Stomach (tissue), 9 donors: Measurements from ENCODE around the gene LRCH4. TPM values are rescaled to one million over a fixed set of nuclear protein-coding genes. Genes with fewer than 3 reads are reported as not detected.

ENCODE experiments used
- DNase-seq, 2 donors: peaks; one replicate each; pipeline versions ENCODE4 v3.0.0 to v3.0.0-alpha.2; 2013 to 2019
- H3K27ac ChIP-seq, 5 donors: fragments of 200-600 bp in 4 of 5; sonication (generic) in 4 of 5; one replicate each; pipeline ENCODE4 v1.5.1; 2013 to 2019; ENCODE audit warnings: mild to moderate bottlenecking in 1 of 5, moderate library complexity in 1 of 5
- H3K27me3 ChIP-seq, 3 donors: fragments of 200-600 bp; sonication (generic); one replicate each; pipeline ENCODE4 v1.5.1; 2017 to 2019; ENCODE audit warnings: mixed run types in 1 of 3
- H3K36me3 ChIP-seq, 4 donors: fragments of 200-600 bp; sonication (generic); 1 replicate in 3 of 4; 2 replicates in 1 of 4; pipeline ENCODE4 v1.5.1; 2016 to 2019
- H3K4me1 ChIP-seq, 4 donors: fragments of 200-600 bp; sonication (generic); one replicate each; pipeline ENCODE4 v1.5.1; 2016 to 2019
- H3K4me3 ChIP-seq, 4 donors: fragments of 200-600 bp; sonication (generic) in 3 of 4; one replicate each; pipeline ENCODE4 v1.5.1; 2016 to 2019; ENCODE audit warnings: mild to moderate bottlenecking in 1 of 4
- H3K9me3 ChIP-seq, 4 donors: fragments of 200-600 bp; sonication (generic); one replicate each; pipeline ENCODE4 v1.5.1; 2016 to 2019
- CTCF ChIP-seq, 7 experiments: fragments of 450-650 bp in 4 of 7; fragments of 200-600 bp in 3 of 7; sonication (generic) in 3 of 7; IDR thresholded peaks; one replicate each; pipeline ENCODE4 v1.5.1; 2016 to 2019; ENCODE audit warnings: antibody characterized with exemption in 7 of 7, control low read depth in 2 of 7, mild to moderate bottlenecking in 1 of 7
- EP300 ChIP-seq: sonication (generic); formaldehyde crosslinking; IDR thresholded peaks from one replicate; pipeline ENCODE4 v1.6.1; 2017; ENCODE audit warnings: antibody characterized with exemption
- POLR2A ChIP-seq, 4 donors: fragments of 450-650 bp; IDR thresholded peaks; one replicate each; pipeline ENCODE4 v1.6.1; 2016; ENCODE audit warnings: antibody characterized with exemption in 4 of 4, control low read depth in 2 of 4, mild to moderate bottlenecking in 1 of 4, moderate library complexity in 1 of 4
- POLR2AphosphoS5 ChIP-seq, 3 donors: sonication (generic); formaldehyde crosslinking; IDR thresholded peaks; one replicate each; pipeline ENCODE4 v1.6.1; 2016; ENCODE audit warnings: antibody characterized with exemption in 3 of 3
- WGBS, 5 donors: extraction: QIAGEN DNeasy Blood & Tissue Kit in 3 of 5; methylation state at CpG; one replicate each; pipeline versions ENCODE4 v1.1.5 to v1.1.7; 2013 to 2018; 5-methylcytosine and 5-hydroxymethylcytosine counted together
- intact Hi-C: fragments of 100-400 bp; cut with DNase I; formaldehyde crosslinking; loops from one replicate; pipeline ENCODE4 v1.15.1; 2023; ENCODE audit warnings: low total_unique reads
- polyA plus RNA-seq, 3 donors: library from polyadenylated mRNA; stranded (reverse); fragments of 200-250 nt; gene quantifications; one replicate each; pipeline ENCODE4 v1.2.3, GENCODE V29; 2013
- total RNA-seq, 5 donors: library from RNA; depleted of rRNA; stranded (reverse); fragments of >200 nt; gene quantifications; one replicate each; pipeline versions ENCODE4 v1.1.0 to v1.2.3, GENCODE V29; 2014 to 2016
- donor health status: healthy with polysubstance abuse.
- donor health status: Bipolar disorder and iron deficiency.
- donor health status: healthy.

The LRCH4 gene
- total and polyA plus RNA-seq, 8 donors = 23.5 to 263 (median 46.9) TPM

DNA sequence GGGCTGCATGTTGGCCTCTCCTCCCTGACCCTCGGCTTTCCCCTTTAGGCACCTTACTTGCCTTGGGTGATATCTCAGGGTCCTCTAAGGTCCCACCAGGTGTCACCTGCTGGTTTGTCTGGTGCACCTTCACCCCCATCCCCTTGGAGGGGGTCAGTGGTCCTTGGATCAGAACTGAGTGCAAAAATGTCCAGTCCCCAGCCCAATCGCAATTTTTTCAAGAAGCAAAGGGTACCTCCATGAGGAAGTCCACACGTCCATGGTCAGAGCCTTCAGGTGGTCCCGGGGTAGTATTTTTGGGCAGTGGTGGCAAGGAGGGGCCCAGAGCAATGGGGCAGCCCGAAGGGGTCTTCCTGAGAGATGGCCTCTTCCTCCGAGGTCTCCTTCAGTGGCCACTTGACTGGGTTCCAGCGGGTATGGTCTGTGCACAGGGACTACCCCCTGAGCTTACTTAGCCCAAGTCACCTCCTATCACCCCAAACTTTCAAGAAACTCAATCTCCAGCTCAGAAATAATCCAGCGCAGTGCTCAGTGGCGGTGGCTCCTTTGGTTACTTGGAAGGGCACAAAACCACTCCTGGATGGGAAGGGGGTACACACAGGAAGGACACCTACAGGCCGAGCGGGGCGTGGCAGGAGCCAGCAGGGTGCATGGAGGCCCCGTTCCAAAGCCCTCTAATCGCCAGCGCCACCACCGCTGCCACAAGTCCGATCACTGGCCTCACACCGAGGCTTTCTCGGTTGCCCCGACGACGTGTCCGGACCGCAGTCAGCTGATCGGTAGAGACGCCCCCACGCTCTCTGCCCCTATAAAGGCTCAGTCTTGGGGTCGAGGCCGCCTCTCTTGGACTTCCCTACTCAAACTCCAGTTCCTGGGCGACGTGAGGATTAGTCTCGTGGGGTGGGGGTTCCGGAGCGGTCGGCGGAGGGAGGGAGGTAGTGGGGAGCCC is 16.8 kb downstream of the LRCH4 start:
- 20 to 63% (median 23%) methylated on average over 12 to 36 of the region's 36 CpGs for WGBS, 5 donors
- H3K4me1 ChIP-seq = peaks cover 17 to 42% (median 38%) of the 10 kb centered on the region in 4 donors
- intact Hi-C loops = no loop called here
- H3K27ac ChIP-seq = peak overlapping the region in 4 of 5 donors; percentile 22 to 77 (median 50)
- no peaks in the 10 kb centered on the region for H3K9me3 ChIP-seq
- peak overlapping the region; percentile 31 to 47 (median 38) for H3K4me3 ChIP-seq
- peaks cover 3 to 41% (median 37%) of the 10 kb centered on the region in 4 donors for H3K36me3 ChIP-seq
- no peak for TF ChIP-seq POLR2A (IDR thresholded peaks at IDR 0.05)
- TF ChIP-seq EP300 = no peak
- peak in 4 of 7 experiments; percentile 32 to 53 (median 39) for TF ChIP-seq CTCF (IDR thresholded peaks at IDR 0.05)
- TF ChIP-seq POLR2AphosphoS5 (IDR thresholded peaks at IDR 0.05) = no peak
- DNase-seq = peak; percentile 66 to 84
- H3K27me3 ChIP-seq = peaks cover 0 to 21% (median 8%) of the 10 kb centered on the region in 3 donors

GRCh38 chr7:100568176-100568895 is 17.6 kb downstream of the LRCH4 start:
- no peaks in the 10 kb centered on the region for H3K9me3 ChIP-seq
- peaks cover 17 to 49% (median 44%) of the 10 kb centered on the region in 4 donors for H3K4me1 ChIP-seq
- peaks cover under 1 to 38% (median 33%) of the 10 kb centered on the region in 4 donors for H3K36me3 ChIP-seq
- H3K27ac ChIP-seq = peak overlapping the region in 1 of 5 donors; percentile 77
- DNase-seq = peak in 1 of 2 donors; percentile 37
- 58 to 80% (median 64%) methylated on average over 9 to 11 of the region's 11 CpGs for WGBS, 5 donors
- TF ChIP-seq EP300 (no peak), POLR2AphosphoS5 (IDR thresholded peaks at IDR 0.05) (no peak), POLR2A (IDR thresholded peaks at IDR 0.05) (no peak)
- H3K27me3 ChIP-seq = peaks cover 0 to 21% (median 8%) of the 10 kb centered on the region in 3 donors
- intact Hi-C loops = no loop called here
- H3K4me3 ChIP-seq = no peak overlapping the region

DNA sequence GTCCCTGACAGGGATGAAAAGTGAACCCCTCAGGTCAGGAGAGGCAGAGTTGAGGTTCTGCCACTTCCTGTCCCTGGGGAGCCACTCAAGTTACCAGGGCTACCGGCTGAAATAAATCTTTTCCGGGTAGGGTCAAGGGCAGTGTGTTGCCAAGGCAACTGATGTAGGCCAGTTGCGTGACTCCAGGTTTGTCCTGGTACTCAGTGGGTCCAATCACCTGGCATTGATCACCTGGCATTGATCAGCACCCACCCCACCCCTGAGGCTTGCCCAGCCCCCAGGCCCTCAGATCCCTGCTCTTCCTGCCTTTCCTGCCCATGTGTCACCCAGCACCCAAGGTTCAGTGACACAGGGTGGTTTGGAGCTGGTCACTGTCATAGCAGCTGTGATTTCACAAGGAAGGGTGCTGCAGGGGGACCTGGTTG is 18.2 kb downstream of the LRCH4 start:
- Histone ChIP-seq H3K4me1 (peaks cover 17 to 49% (median 44%) of the 10 kb centered on the region in 4 donors), H3K27ac (no peak overlapping the region), H3K36me3 (peaks cover 6 to 38% (median 33%) of the 10 kb centered on the region in 4 donors), H3K27me3 (peaks cover 0 to 20% (median 8%) of the 10 kb centered on the region in 3 donors), H3K9me3 (no peaks in the 10 kb centered on the region), H3K4me3 (no peak overlapping the region)
- WGBS, 5 donors = 44 to 60% (median 57%) methylated on average over 2 to 3 of the region's 3 CpGs; no CpG with 5 or more reads in 1 of the 5 donors
- TF ChIP-seq POLR2AphosphoS5 (IDR thresholded peaks at IDR 0.05) (no peak), POLR2A (IDR thresholded peaks at IDR 0.05) (no peak), EP300 (no peak), CTCF (IDR thresholded peaks at IDR 0.05) (no peak)
- DNase-seq = peak in 1 of 2 donors; percentile 35
- intact Hi-C loops = no loop called here

- peaks cover 17 to 49% (median 44%) of the 10 kb centered on the region in 4 donors for H3K4me1 ChIP-seq
- H3K4me3 ChIP-seq = no peak overlapping the region
- 73 to 83% (median 83%) methylated on average over 10 to 12 of the region's 12 CpGs for WGBS, 5 donors
- H3K36me3 ChIP-seq = peaks cover 7 to 41% (median 33%) of the 10 kb centered on the region in 4 donors
- no peak for TF ChIP-seq EP300
- TF ChIP-seq POLR2A (IDR thresholded peaks at IDR 0.05) = no peak
- TF ChIP-seq POLR2AphosphoS5 (IDR thresholded peaks at IDR 0.05) = no peak
- TF ChIP-seq CTCF (IDR thresholded peaks at IDR 0.05) = no peak
- H3K27me3 ChIP-seq = peaks cover 0 to 14% (median 8%) of the 10 kb centered on the region in 3 donors
- no peak overlapping the region for H3K27ac ChIP-seq
- intact Hi-C loops = no loop called here
- DNase-seq = no peak
- no peaks in the 10 kb centered on the region for H3K9me3 ChIP-seq
Observed at GRCh38 chr7:100567031-100567730, 18.7 kb downstream of the LRCH4 start.
